GM21423 (cell line): ENCODE data around the gene ZNF121.
A peak's percentile ranks its signal among the peaks of the same experiment; 100 is the strongest.
"Not testable (repeated sequence)": the region's sequence is repeated elsewhere in the genome, so short reads cannot be mapped to it uniquely, and the experiment has no call there.

ENCODE experiments used
- ATAC-seq: cut with Tn5 transposase; IDR thresholded peaks from one replicate; pipeline ENCODE4 v1.9.1; 2021; ENCODE audit warnings: mild to moderate bottlenecking, moderate library complexity; ENCODE audit not compliant: unreplicated experiment

The ZNF121 gene

GRCh38 chr19:9584073-9584833, at the start of gene ZNF121:
Gene ZNF121, minus strand, starts transcription at chr19:9584504. Its CDS starts 16,407 bp downstream, at chr19:9568097.
- peak; percentile 84 for ATAC-seq

GRCh38 chr19:9627856-9628255, 43.6 kb upstream of the ZNF121 start:
- no peak for ATAC-seq

- ATAC-seq, result no peak
Observed at GRCh38 chr19:9622531-9622930, 38.2 kb upstream of the ZNF121 start.

- ATAC-seq, result peak; percentile 91
Observed at GRCh38 chr19:9621156-9622037, 37.1 kb upstream of the ZNF121 start, which contains the start of gene ZNF561. Gene ZNF561, minus strand, starts transcription at chr19:9621232. Its CDS starts 1,776 bp downstream, at chr19:9619456.

GRCh38 chr19:9620842-9621155, 36.5 kb upstream of the ZNF121 start:
- no peak for ATAC-seq

GRCh38 chr19:9615844-9616243, 31.5 kb upstream of the ZNF121 start:
- no peak for ATAC-seq

GRCh38 chr19:9610484-9611113, 26.3 kb upstream of the ZNF121 start:
- ATAC-seq, result no peak

GRCh38 chr19:9608912-9609311, 24.6 kb upstream of the ZNF121 start:
- no peak for ATAC-seq

- ATAC-seq, result no peak
Observed at GRCh38 chr19:9597027-9597426, 12.7 kb upstream of the ZNF121 start.

GRCh38 chr19:9586764-9587163, 2.5 kb upstream of the ZNF121 start:
- no peak for ATAC-seq

GRCh38 chr19:9582081-9582725, 2.1 kb downstream of the ZNF121 start:
- not testable (repeated sequence) for ATAC-seq

GRCh38 chr19:9580728-9581127, 3.6 kb downstream of the ZNF121 start:
- ATAC-seq, result no peak

- ATAC-seq, result no peak
Observed at GRCh38 chr19:9570255-9570654, 14.0 kb downstream of the ZNF121 start.

- no peak for ATAC-seq
Observed at GRCh38 chr19:9566729-9567128, 17.6 kb downstream of the ZNF121 start.

GRCh38 chr19:9565900-9566705, 18.2 kb downstream of the ZNF121 start:
- ATAC-seq, result no peak

- no peak for ATAC-seq
Observed at GRCh38 chr19:9552536-9553274, 31.6 kb downstream of the ZNF121 start.

- ATAC-seq, result no peak
Observed at GRCh38 chr19:9547870-9548269, 36.4 kb downstream of the ZNF121 start.

GRCh38 chr19:9541281-9541680, 43.0 kb downstream of the ZNF121 start:
- ATAC-seq, result not testable (repeated sequence)

GRCh38 chr19:9539921-9540320, 44.4 kb downstream of the ZNF121 start:
- ATAC-seq, result not testable (repeated sequence)
